ENCODE measurements around the gene TRIO.

- TF ChIP-seq POLR2AphosphoS5 (IDR thresholded peaks at IDR 0.05; ENCODE audit: low read depth, low read length), result no peak
- TF ChIP-seq, protein P1, sequence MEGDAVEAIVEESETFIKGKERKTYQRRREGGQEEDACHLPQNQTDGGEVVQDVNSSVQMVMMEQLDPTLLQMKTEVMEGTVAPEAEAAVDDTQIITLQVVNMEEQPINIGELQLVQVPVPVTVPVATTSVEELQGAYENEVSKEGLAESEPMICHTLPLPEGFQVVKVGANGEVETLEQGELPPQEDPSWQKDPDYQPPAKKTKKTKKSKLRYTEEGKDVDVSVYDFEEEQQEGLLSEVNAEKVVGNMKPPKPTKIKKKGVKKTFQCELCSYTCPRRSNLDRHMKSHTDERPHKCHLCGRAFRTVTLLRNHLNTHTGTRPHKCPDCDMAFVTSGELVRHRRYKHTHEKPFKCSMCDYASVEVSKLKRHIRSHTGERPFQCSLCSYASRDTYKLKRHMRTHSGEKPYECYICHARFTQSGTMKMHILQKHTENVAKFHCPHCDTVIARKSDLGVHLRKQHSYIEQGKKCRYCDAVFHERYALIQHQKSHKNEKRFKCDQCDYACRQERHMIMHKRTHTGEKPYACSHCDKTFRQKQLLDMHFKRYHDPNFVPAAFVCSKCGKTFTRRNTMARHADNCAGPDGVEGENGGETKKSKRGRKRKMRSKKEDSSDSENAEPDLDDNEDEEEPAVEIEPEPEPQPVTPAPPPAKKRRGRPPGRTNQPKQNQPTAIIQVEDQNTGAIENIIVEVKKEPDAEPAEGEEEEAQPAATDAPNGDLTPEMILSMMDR (IDR thresholded peaks at IDR 0.05), result no peak
- no peak for TF ChIP-seq EZH2phosphoT487 (IDR thresholded peaks at IDR 0.05; ENCODE audit: borderline replicate concordance, low read depth)
- TF ChIP-seq RFX5 (IDR thresholded peaks at IDR 0.05; ENCODE audit: low read length), result no peak
- no peak for TF ChIP-seq ZBTB33 (IDR thresholded peaks at IDR 0.05; ENCODE audit: borderline replicate concordance, low read depth)
- TF ChIP-seq EP300 (IDR thresholded peaks at IDR 0.05; ENCODE audit: borderline replicate concordance in 1 of 2, low read depth in 1 of 2, low read length in 1 of 2), result no peak
- TF ChIP-seq GABPA (IDR thresholded peaks at IDR 0.05; ENCODE audit: low read depth), result no peak
Observed at GRCh38 chr5:14171046-14171445, 27.9 kb downstream of the TRIO start.
